PC-9 (cell line): ENCODE results near the gene VSIG4. TPM values are rescaled to one million over a fixed set of nuclear protein-coding genes. Genes with fewer than 3 reads are reported as not detected.

Experiments used
- BruUV-seq: library from RNA; stranded (reverse); fragments of 400-500 nt; replicated peaks from 2 replicates; lab custom pipeline; 2021; lab: Mats Ljungman, UMichigan
- CTCF ChIA-PET: fragments of 300-600 bp; sonication (Branson Sonifier 250); formaldehyde crosslinking; loops from one replicate; lab custom pipeline; 2022; ENCODE audit warnings: antibody characterized with exemption; lab: Charles Lee
- POLR2A ChIA-PET: fragments of 300-600 bp; sonication (Branson Sonifier 250); formaldehyde crosslinking; loops from one replicate; lab custom pipeline; 2022; ENCODE audit warnings: antibody characterized with exemption; ENCODE audit not compliant: unreplicated experiment; lab: Charles Lee
- DNase-seq, 2 experiments: peaks; one replicate each; pipeline versions ENCODE4 v3.0.0 to v3.0.0-alpha.2; 2015 to 2022; ENCODE audit warnings: mixed read lengths in 1 of 2
- H2AFZ ChIP-seq: fragments of 200-600 bp; sonication (generic); 2 replicates; pipeline ENCODE4 v1.8.1; 2017; ENCODE audit warnings: antibody characterized with exemption
- H3F3A ChIP-seq: fragments of 200-600 bp; sonication (generic); 2 replicates; pipeline ENCODE4 v1.8.1; 2017; ENCODE audit warnings: antibody characterized with exemption, mild to moderate bottlenecking, low read depth; ENCODE audit not compliant: insufficient read depth
- H3K27ac ChIP-seq: fragments of 200-600 bp; sonication (generic); 2 replicates; pipeline ENCODE4 v1.6.1; 2016; ENCODE audit warnings: mixed run types
- H3K27me3 ChIP-seq: fragments of 200-600 bp; sonication (generic); 2 replicates; pipeline ENCODE4 v1.6.1; 2016; ENCODE audit warnings: low read depth, mixed run types; ENCODE audit not compliant: insufficient read depth
- H3K36me3 ChIP-seq: fragments of 200-600 bp; sonication (generic); 2 replicates; pipeline ENCODE4 v1.6.1; 2016; ENCODE audit warnings: low read depth, mixed run types
- H3K4me1 ChIP-seq: fragments of 200-600 bp; sonication (generic); replicated peaks from 2 replicates; pipeline ENCODE4 v1.6.1; 2016; ENCODE audit warnings: mixed run types; ENCODE audit not compliant: insufficient read depth
- H3K4me2 ChIP-seq: fragments of 200-600 bp; sonication (generic); 2 replicates; pipeline ENCODE4 v1.6.1; 2017; ENCODE audit warnings: mixed run types
- H3K4me3 ChIP-seq: fragments of 200-600 bp; sonication (generic); 2 replicates; pipeline ENCODE4 v1.6.1; 2016; ENCODE audit warnings: mixed run types
- H3K79me2 ChIP-seq: fragments of 200-600 bp; sonication (generic); 2 replicates; pipeline ENCODE4 v1.6.1; 2017; ENCODE audit warnings: low read depth, mixed run types
- H3K9me2 ChIP-seq: fragments of 200-600 bp; sonication (generic); 2 replicates; pipeline ENCODE4 v1.8.1; 2017; ENCODE audit warnings: mild to moderate bottlenecking; ENCODE audit not compliant: insufficient read depth
- H3K9me3 ChIP-seq: fragments of 200-600 bp; sonication (generic); 2 replicates; pipeline ENCODE4 v1.8.1; 2016; ENCODE audit warnings: low read depth; ENCODE audit not compliant: insufficient read depth
- H4K20me1 ChIP-seq: fragments of 200-600 bp; sonication (generic); 2 replicates; pipeline ENCODE4 v1.8.1; 2017; ENCODE audit not compliant: insufficient read depth
- CTCF ChIP-seq: fragments of 200-600 bp; sonication (generic); conservative IDR thresholded peaks from 2 replicates; pipeline ENCODE4 v1.6.1; 2017; ENCODE audit warnings: mixed run types, antibody characterized with exemption, mild to moderate bottlenecking, moderate library complexity
- EZH2 ChIP-seq: fragments of 200-600 bp; sonication (generic); IDR thresholded peaks from 2 replicates; pipeline ENCODE4 v1.8.0; 2017; ENCODE audit warnings: antibody characterized with exemption, low read depth
- intact Hi-C: fragments of 100-400 bp; cut with micrococcal nuclease; formaldehyde crosslinking; loops from one replicate; pipeline ENCODE4 v1.10.0; 2022; ENCODE audit not compliant: unreplicated experiment
- total RNA-seq: library from RNA; stranded (reverse); gene quantifications from 2 replicates; pipeline ENCODE4 v1.2.3, GENCODE V29; 2021

The VSIG4 gene
- total RNA-seq, 1 experiment from 2014 or later, result not detected

DNA sequence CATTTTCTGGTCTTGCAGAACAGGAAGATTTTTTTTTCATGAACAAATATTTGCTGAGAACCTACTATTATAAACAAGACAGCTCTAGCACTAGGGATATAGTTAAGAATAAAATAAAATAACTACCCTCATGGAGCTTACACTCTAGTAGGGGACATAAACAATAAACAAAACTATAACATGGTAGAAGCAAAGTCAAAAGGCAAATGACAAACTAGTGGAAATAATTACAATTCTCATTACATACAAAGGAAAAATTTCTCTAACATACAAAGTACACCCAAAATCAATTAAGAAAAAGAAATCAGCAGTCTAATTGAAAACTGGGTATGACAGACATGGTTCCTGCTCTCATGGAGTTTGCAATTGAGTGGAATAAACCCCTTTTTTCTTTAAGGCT lies 32.0 kb downstream of the VSIG4 start:
- Histone ChIP-seq H2AFZ (no peak overlapping the region), H3K36me3 (no peaks in the 10 kb centered on the region), H3K4me3 (no peak overlapping the region), H3K4me2 (no peak overlapping the region), H3F3A (no peaks in the 10 kb centered on the region), H3K27me3 (no peaks in the 10 kb centered on the region), H3K9me2 (no peaks in the 10 kb centered on the region), H3K27ac (no peak overlapping the region), H3K9me3 (no peaks in the 10 kb centered on the region), H3K4me1 (no peaks in the 10 kb centered on the region), H3K79me2 (no peaks in the 10 kb centered on the region), H4K20me1 (no peaks in the 10 kb centered on the region)
- no peak for TF ChIP-seq EZH2
- TF ChIP-seq CTCF, result no peak
- BruUV-seq, result no TSS peak
- POLR2A ChIA-PET, result no interaction called here
- CTCF ChIA-PET, result no interaction called here
- intact Hi-C loops, result no loop called here
- DNase-seq, result no peak

DNA sequence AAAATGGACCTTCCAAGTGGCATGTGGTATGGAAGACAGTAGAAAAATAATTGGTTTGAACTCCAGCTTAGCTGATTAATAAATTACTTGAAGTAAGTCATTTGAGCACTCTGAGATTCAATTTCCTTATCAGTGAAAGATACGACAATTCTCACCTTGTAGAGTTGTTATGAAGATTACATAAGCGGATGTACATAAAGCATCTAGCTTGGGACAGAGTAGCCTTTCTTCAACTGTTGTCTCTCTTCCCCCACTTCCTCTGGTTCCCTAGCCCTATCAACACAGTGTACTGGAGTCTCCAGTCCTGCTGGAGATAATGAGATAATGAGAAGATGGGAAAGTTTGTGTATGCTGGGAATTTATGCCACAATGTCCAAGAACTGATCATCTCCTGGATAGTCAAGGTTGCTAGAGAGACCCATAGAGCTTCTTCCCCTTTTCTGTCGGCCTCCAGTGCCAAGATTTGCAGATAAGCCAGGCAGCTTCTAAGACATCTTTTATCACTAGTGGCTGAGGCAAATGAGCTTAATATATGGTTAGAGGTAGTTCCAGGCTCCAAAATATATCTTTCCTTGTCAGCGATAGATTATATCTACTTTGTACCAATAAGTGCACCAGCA lies 33.9 kb downstream of the VSIG4 start:
- Histone ChIP-seq H3K9me3 (no peaks in the 10 kb centered on the region), H3F3A (no peaks in the 10 kb centered on the region), H2AFZ (no peak overlapping the region), H3K4me1 (no peaks in the 10 kb centered on the region), H3K27ac (no peak overlapping the region), H3K4me2 (no peak overlapping the region), H4K20me1 (no peaks in the 10 kb centered on the region), H3K27me3 (no peaks in the 10 kb centered on the region), H3K9me2 (no peaks in the 10 kb centered on the region), H3K36me3 (no peaks in the 10 kb centered on the region), H3K79me2 (no peaks in the 10 kb centered on the region), H3K4me3 (no peak overlapping the region)
- no TSS peak for BruUV-seq
- intact Hi-C loops, result no loop called here
- CTCF ChIA-PET, result no interaction called here
- DNase-seq, result no peak
- TF ChIP-seq CTCF (no peak), EZH2 (no peak)
- POLR2A ChIA-PET, result no interaction called here

- no peaks in the 10 kb centered on the region for H3K9me2 ChIP-seq
- no peak overlapping the region for H3K4me2 ChIP-seq
- ChIA-PET POLR2A (interaction anchor here (0.7 kb wide), 1 partner anchor 287 kb away, joined by 3 read pairs; no protein-coding TSS in a partner anchor), CTCF (no interaction called here)
- no peaks in the 10 kb centered on the region for H3F3A ChIP-seq
- DNase-seq, result no peak
- TF ChIP-seq CTCF (no peak), EZH2 (no peak)
- intact Hi-C loops, result no loop called here
- H3K27ac ChIP-seq, result no peak overlapping the region
- H3K36me3 ChIP-seq, result no peaks in the 10 kb centered on the region
- H3K4me1 ChIP-seq, result no peaks in the 10 kb centered on the region
- no peaks in the 10 kb centered on the region for H4K20me1 ChIP-seq
- no peaks in the 10 kb centered on the region for H3K27me3 ChIP-seq
- no TSS peak for BruUV-seq
- no peaks in the 10 kb centered on the region for H3K79me2 ChIP-seq
- H3K9me3 ChIP-seq, result no peaks in the 10 kb centered on the region
- H3K4me3 ChIP-seq, result no peak overlapping the region
- H2AFZ ChIP-seq, result no peak overlapping the region
Observed at GRCh38 chrX:66004928-66005829, 34.7 kb downstream of the VSIG4 start.
